IPS DF 19.7 (cell line): ENCODE results near the gene S1PR3.

ENCODE experiments used
- DNase-seq: peaks from one replicate; pipeline ENCODE4 v3.0.0-alpha.2; 2013; ENCODE audit warnings: low read depth, low spot score

Gene S1PR3

GRCh38 chr9:89037346-89037745 is 46.1 kb downstream of the S1PR3 start:
- DNase-seq = no peak

- DNase-seq = no peak
These were observed 46.6 kb downstream of the S1PR3 start for GRCh38 chr9:89037891-89038290.

GRCh38 chr9:89038382-89039103 is 47.3 kb downstream of the S1PR3 start:
- no peak for DNase-seq

GRCh38 chr9:89039104-89039465 is 47.8 kb downstream of the S1PR3 start:
- DNase-seq = no peak

- DNase-seq = no peak
These were observed 48.4 kb downstream of the S1PR3 start for GRCh38 chr9:89039664-89040063.

GRCh38 chr9:89042984-89043383 is 51.7 kb downstream of the S1PR3 start:
- DNase-seq = no peak

- no peak for DNase-seq
These were observed 52.8 kb downstream of the S1PR3 start for GRCh38 chr9:89044104-89044503.

GRCh38 chr9:89044881-89045280 is 53.6 kb downstream of the S1PR3 start:
- no peak for DNase-seq

GRCh38 chr9:89046832-89047231 is 55.6 kb downstream of the S1PR3 start:
- DNase-seq = no peak

GRCh38 chr9:89047667-89048066 is 56.4 kb downstream of the S1PR3 start:
- DNase-seq = no peak

- no peak for DNase-seq
These were observed 57.3 kb downstream of the S1PR3 start for GRCh38 chr9:89048616-89049015.

GRCh38 chr9:89049646-89050045 is 58.4 kb downstream of the S1PR3 start:
- no peak for DNase-seq

- no peak for DNase-seq
These were observed 60.3 kb downstream of the S1PR3 start for GRCh38 chr9:89051421-89052025.

- DNase-seq = no peak
These were observed 61.3 kb downstream of the S1PR3 start for GRCh38 chr9:89052470-89053097.

GRCh38 chr9:89053301-89053700 is 62.0 kb downstream of the S1PR3 start:
- no peak for DNase-seq
